IPS-18c (cell line): Measurements from ENCODE around the gene RNF8.
"Not testable (repeated sequence)": the region's sequence is repeated elsewhere in the genome, so short reads cannot be mapped to it uniquely, and the experiment has no call there.

Experiments used
- H3K4me3 ChIP-seq: 2 replicates; pipeline ENCODE4 v1.7.0; 2013; ENCODE audit warnings: low read depth, mild to moderate bottlenecking, low read length, moderate library complexity; ENCODE audit not compliant: insufficient read depth
- H3K9me3 ChIP-seq: one replicate; pipeline ENCODE4 v1.6.1; 2013; ENCODE audit warnings: mild to moderate bottlenecking, low read length, moderate library complexity; ENCODE audit not compliant: control insufficient read depth, insufficient read depth

The RNF8 gene

DNA sequence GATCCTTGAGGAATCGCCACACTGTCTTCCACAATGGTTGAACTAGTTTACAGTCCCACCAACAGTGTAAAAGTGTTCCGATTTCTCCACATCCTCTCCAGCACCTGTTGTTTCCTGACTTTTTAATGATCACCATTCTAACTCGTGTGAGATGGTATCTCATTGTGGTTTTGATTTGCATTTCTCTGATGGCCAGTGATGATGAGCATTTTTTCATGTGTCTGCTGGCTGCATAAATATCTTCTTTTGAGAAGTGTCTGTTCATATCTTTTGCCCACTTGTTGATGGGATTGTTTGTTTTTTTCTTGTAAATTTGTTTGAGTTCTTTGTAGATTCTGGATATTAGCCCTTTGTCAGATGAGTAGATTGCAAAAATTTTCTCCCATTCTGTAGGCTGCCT, 8.0 kb upstream of the RNF8 start:
- H3K4me3 ChIP-seq, H3K9me3 ChIP-seq: not testable (repeated sequence)

DNA sequence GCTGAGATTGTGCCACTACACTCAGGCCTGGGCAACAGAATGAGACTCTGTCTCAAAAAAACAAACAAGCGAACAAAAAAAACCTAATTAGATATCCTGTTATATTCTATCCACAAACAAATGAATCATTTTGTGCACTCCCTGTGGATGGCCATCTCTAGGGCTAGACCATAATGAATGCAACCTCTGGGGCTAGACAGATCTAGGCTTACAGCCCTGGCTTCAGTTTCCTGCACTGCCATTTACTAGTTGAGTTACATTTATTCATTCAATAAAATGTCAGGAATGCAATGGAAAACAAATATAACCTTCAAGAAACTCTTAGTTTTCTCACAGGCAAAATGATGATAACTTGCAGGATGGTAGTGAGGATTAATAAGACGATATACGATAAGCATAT, 6.6 kb upstream of the RNF8 start:
- peaks cover 2% of the 10 kb centered on the region for H3K9me3 ChIP-seq
- no peak overlapping the region for H3K4me3 ChIP-seq

DNA sequence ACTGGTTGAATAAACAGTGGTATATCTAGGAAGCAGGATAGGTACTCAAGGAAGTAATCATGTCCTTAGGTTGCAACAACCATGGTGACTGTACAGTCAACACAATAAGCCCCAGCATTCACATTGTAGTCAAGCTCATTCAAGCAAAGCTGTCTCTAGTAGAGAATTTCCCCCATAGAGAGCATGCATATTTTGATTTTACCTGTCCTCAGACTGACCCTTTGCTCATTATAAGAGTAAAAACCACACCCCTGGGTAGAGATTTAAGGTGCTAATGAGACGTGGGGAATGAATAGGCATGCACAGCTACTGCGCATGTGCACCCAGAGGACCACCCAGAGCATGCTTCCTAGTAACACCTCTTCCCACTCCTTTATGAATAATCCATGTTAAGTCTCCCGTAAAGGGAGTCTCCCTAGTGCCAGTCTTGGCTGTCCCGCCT, 6.1 kb upstream of the RNF8 start:
- peaks cover 3% of the 10 kb centered on the region for H3K9me3 ChIP-seq
- no peak overlapping the region for H3K4me3 ChIP-seq

DNA sequence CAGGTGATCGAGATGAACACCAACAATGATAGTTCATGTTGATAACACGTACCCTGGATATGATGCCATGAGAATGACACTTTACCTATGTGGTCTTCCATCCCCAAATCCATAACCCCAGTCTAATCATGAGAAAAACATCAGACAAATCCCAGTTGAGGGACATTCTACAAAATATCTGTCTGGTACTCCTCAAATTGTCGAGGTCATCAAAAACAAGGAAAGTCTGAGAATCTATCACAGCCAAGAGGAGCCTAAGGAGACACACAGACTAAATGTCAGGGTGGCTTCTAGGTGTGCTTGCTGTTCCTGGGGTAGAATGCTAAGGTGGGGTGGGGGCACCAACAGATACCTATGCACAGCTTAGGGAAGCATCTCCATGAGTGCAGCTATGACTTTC, 2.8 kb upstream of the RNF8 start:
- Histone ChIP-seq H3K9me3 (peaks cover 4% of the 10 kb centered on the region), H3K4me3 (no peak overlapping the region)

DNA sequence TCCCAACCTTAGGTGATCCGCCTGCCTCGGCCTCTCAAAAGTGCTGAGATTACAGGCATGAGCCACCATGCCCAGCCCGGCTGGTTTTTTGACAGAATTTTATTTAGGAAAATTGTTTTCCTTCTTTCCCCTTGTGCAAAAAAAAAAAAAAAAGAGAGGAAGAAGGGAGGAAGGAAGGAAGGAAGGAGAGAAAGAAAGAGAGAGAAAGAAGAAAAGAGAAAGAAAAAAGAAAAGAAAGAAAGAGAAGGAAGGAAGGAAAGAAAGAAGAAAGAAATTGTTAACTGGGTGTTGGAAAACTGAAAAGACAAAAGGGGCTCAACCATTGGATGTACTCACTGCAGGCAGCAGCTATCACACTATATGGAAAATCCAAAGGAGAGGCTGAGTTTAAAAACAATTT, 1.4 kb upstream of the RNF8 start:
- no peak overlapping the region for H3K4me3 ChIP-seq
- H3K9me3 ChIP-seq, result peaks cover 2% of the 10 kb centered on the region

DNA sequence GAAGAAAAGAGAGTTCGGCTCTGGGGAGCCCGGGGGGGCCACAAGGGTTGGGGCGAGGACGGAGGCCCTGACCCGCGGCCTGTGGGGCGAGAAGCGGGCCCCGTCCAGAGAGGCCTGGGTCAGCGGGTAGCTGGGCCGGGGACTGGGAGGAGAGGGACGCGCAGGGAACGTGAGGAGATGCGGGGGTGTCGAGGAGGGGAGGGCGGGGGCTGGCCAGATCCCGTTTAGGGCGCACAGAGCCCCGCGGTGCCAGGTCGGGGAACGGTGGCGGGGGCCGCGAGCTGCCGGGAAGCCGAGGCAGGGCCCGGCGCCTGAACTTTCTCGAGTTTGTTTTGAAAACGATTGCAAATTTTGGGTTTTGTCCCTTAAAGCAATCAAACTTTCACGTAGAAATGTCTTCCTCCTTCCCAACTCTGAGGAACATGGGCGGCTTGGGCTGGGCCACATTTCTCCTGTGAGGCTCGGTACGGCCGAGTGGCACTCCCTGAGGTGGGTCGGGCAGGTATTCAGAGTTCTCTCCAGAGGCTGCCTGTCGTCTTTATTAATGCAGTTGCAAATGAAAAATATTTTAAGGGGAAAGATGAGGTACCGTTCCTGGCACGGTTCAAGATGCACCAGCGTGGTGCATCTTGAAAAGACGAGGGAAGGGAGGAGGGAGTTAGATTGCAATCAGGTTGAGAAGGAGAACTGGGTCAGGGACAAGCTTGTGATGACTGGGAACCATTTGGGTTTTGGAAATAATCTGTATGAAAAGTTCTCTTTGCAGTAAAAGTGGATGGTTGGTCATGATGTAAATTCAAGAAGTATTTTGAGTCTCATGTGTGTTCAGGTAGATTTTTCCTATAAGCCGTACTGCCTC, 972 bp downstream of the RNF8 start:
- Histone ChIP-seq H3K9me3 (peaks cover 2% of the 10 kb centered on the region), H3K4me3 (peak overlapping the region; percentile 97)

DNA sequence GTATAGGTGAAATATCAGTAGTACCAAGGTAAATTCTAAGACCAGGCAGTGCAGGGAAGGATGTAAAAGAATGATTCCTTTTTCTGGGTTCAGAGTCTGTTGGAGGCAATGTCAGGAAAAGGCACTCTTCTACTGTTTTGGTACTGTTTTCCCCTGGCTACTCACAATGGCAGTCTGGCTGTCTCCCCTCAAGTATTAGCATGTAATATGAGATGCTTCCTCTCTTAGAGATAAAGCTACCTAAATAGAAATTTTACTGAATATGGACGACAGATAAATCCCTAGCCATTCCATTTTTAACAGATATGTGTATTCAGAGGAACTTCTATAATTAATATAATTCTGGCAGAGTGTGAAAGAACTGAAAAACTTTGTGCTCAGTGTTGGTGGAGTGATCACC, 3.5 kb downstream of the RNF8 start:
- peaks cover 2% of the 10 kb centered on the region for H3K9me3 ChIP-seq
- no peak overlapping the region for H3K4me3 ChIP-seq

DNA sequence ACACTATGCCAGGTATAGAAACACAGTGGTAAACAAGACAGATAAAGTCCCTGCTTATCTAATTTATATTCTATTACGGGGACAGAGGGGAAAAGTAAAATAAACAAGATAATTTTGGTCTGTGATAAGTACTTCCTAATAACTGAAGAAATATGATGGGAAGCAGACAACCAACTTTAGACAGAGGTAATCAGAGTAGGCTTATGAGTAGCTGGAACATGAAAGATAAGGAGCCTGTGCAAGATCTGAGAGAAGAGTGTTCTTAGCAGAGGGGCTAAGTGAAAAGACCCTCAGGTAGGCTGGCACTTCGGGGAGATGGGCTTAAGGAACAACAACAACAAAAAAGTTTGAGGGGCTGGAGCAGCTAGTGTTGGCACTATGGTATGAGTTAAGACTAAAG, 4.1 kb downstream of the RNF8 start:
- H3K9me3 ChIP-seq, result no peaks in the 10 kb centered on the region
- no peak overlapping the region for H3K4me3 ChIP-seq

DNA sequence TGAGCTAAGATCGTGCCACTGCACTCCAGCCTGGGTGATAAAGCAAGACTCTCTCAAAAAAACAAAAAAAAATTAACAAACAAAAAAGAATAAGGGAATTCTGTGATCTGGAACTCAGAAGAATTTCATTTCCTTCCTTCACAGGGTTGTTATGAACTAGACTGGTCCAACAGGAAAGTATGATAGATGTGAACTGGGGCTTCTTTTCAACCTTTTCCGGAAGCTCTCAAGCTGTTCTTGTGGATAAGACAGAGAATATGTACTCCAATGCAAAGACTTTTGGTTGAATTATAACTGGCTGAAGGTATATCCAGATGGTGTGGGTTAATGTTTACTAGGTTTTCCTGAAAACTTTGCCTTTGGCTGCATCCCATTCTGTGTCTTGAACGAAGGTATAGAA, 5.3 kb downstream of the RNF8 start:
- Histone ChIP-seq H3K9me3 (no peaks in the 10 kb centered on the region), H3K4me3 (no peak overlapping the region)

DNA sequence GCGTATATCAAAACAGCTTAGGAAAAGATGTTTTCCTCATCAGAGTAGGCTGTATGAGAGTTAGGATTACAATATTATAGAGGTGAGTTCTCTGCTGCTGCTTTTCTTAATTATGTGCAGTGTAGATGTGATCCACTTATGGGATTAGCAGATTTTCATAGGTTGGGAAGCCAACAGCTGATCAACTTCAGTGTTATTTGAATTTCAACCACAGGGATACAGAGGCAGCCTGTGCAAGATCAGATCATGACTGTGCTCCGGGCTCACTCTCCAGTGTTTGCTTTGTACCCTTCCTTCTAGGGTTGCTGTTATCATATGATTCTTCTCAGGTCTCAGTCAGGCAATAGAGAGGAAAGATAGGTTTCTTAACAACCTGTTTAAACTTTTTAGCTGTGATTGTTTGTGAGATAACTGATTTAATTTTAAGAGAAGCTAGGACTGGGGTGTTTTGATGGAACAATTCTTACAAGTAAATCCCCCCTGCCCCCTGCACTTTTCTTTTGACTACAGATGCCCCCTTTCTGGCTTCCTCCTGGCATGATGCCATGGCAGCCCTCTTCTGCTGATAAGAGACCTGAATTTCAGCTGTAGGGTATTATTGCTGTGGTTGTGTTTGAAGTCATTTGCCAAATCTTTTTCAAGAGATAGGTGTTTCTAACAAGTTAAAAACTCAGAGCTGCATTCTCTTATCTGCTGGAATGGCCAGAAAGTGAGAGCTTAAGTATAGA, 8.5 kb downstream of the RNF8 start:
- Histone ChIP-seq H3K4me3 (no peak overlapping the region), H3K9me3 (no peaks in the 10 kb centered on the region)

DNA sequence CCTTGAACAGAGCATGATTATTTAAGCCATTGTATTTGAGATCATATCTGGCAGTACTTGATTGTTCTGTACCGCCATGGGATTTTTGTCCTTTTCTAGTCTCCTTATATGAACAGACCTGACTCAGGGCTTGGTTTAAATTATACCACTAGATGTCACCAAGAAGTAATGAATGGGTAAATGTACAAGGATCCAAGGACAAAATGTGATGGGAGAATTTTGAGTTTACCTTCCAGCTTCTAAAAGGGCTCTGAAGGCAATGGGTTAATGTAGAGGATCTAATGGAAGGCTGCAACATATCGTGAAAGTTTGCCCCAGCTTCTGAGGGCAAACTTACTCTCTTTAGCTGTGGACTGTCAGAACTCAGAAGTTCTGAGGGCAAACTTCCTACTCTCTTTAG, 12.0 kb downstream of the RNF8 start:
- no peaks in the 10 kb centered on the region for H3K9me3 ChIP-seq
- H3K4me3 ChIP-seq, result no peak overlapping the region

DNA sequence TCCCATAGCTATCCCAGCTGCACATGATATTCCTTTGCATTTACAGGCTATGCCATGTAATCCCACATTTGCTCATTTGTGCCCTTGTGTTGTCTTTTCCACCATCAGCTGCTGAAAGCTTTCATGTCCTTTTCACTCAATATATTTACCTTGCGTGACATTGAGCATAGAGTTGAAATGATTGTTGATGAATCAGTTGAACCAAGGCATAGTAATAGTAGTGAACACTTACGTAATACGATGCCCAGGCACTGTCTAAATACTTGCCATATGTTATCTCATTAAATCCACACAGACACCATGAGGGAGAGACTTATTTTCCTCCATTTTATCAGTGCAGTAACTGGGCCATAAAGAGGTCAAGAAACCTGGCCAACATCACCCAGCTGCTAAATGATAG, 13.1 kb downstream of the RNF8 start:
- no peak overlapping the region for H3K4me3 ChIP-seq
- H3K9me3 ChIP-seq, result no peaks in the 10 kb centered on the region

DNA sequence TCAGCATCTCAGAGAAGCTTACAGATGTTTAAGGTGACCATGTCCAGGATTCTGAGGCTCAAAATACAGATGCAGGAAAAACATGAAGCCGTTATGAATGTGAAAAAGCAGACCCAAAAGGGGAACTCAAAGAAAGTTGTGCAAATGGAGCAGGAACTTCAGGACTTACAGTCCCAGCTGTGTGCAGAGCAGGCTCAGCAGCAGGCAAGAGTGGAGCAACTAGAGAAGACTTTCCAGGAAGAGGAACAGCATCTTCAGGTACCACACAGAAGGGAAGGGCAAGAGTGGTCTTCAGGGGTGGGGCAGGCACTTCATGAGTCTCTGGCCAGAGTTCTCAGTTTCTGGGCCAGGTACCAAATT, 15.2 kb downstream of the RNF8 start:
- Histone ChIP-seq H3K4me3 (no peak overlapping the region), H3K9me3 (no peaks in the 10 kb centered on the region)

DNA sequence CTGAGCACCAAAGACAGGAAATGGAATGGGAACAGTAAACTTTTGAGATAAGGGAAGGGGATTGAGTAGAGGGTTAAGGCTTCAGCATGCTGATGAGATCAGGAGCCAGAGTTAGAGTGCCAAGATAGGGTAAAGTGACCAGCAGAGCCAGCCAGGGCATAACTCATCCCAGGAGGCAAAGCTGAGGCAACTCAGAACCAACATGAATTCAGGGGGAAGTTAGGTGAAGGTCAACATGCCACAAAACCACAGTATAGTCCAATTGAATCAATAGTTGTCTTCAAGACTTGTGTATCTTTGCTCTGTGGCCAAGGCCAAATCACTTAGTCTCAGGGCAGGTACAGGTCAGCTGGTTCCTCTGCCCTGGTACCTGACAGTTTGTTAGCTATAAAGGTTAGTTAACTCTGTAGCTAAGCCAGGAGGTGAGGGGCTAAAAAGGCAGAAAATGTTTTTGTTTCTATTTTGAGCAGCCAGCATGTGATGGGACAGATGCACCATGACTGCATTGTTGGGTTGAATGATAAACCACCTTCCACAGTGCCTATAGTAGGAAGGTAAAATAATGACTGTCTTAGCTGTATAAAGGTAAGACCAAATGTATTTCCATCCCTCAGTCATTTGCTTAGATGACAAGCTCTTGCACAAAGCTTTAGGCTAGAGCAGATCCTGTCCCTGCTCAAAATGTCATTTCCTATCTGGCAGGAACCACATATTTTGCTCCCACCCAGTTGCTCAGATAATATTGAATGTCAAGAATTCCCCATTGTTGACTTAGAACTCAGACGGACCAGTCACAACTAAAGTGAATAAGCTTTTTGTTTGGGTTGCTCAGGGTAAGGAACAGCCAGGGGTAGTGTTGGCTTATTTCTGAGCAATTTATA, 15.8 kb downstream of the RNF8 start:
- Histone ChIP-seq H3K9me3 (no peaks in the 10 kb centered on the region), H3K4me3 (no peak overlapping the region)

DNA sequence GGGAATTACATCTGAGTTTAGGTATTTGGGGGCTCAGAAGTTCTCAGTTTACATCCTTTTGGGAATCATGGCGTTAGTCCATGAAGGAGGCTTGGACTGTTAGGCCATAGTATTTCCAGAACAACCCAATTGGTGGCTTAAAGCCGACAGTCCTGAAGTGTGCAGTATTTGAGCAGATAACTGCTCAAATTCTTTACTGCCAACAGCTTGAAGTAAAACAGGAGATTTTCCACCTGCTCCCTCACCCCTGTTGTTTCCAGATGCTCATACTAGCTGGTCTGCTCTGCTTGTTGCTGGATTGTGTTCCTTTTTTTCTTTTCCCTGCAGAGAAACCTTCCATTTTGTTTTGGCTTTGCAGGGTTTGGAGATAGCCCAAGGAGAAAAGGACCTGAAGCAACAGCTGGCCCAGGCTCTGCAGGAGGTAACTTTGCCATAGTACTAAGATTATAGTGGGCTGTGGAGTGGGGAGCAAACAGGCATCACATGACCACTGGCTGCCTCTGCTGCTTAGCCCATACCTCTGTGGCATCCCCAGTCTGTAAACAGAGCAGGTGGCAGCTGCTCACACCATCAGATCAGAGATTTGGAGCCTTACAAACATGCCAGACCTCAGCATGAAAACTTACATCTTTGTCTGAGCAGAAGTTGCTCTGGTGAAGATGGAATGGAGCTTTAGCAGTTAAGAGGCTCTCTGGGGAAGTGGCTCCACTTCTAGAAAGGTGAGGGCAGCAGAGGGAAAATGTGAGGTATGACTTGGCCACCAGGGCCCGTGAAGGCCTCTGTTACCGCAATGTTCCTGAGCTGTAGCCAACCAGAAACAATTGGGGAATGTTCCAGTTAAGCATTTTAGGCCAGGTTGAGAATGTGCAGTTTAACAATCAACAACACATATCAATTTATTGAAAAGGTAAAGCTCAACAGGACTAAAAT, 17.6 kb downstream of the RNF8 start:
- no peaks in the 10 kb centered on the region for H3K9me3 ChIP-seq
- no peak overlapping the region for H3K4me3 ChIP-seq

DNA sequence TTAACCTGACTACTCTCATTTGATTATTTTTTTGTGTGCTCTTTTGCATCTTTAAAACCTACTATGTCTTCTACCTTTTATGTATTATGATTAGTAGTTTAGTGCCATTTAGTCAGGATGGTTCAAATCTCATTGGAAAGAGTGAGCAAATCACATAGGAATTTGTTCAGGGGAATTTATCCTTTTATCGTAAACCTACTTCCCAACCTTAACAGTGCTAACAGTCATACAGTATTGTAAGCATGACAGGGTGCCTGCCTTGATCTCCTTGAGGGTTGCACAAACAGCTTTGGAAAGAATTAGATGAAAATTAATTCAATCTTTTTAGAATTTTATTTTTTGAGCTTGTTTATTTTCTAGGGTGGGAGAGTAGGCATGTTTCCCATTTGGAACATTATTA, 18.3 kb downstream of the RNF8 start:
- Histone ChIP-seq H3K4me3 (no peak overlapping the region), H3K9me3 (no peaks in the 10 kb centered on the region)
